H9 (cell line): ENCODE measurements around the gene SH2D3C. TPM values are rescaled to one million over a fixed set of nuclear protein-coding genes. Genes with fewer than 3 reads are reported as not detected.

ENCODE experiments used
- DNase-seq: peaks from one replicate; pipeline ENCODE4 v3.0.0-alpha.2; 2017
- H2AFZ ChIP-seq: one replicate; pipeline ENCODE4 v1.6.1; 2013; ENCODE audit warnings: mild to moderate bottlenecking, low read length, control low read depth, moderate library complexity
- H2AK5ac ChIP-seq: 2 replicates; pipeline ENCODE4 v1.6.1; 2013; ENCODE audit warnings: low read length, control low read depth, mixed read lengths; ENCODE audit not compliant: insufficient read length
- H2BK120ac ChIP-seq: one replicate; pipeline ENCODE4 v1.6.1; 2013; ENCODE audit warnings: low read depth, mild to moderate bottlenecking, low read length, control low read depth, inconsistent platforms; ENCODE audit not compliant: poor library complexity, severe bottlenecking
- H2BK12ac ChIP-seq: 2 replicates; pipeline ENCODE4 v1.6.1; 2013; ENCODE audit warnings: low read length, control low read depth, mixed read lengths, low read depth; ENCODE audit not compliant: insufficient read length
- H2BK15ac ChIP-seq: 2 replicates; pipeline ENCODE4 v1.6.1; 2013; ENCODE audit warnings: low read depth, low read length, control low read depth
- H2BK20ac ChIP-seq: one replicate; pipeline ENCODE4 v1.6.1; 2013; ENCODE audit warnings: low read depth, mild to moderate bottlenecking, low read length, control low read depth, inconsistent platforms; ENCODE audit not compliant: poor library complexity, severe bottlenecking
- H2BK5ac ChIP-seq: 2 replicates; pipeline ENCODE4 v1.6.1; 2013; ENCODE audit warnings: low read length, control low read depth, mixed read lengths; ENCODE audit not compliant: insufficient read length
- H3K14ac ChIP-seq: 2 replicates; pipeline ENCODE4 v1.6.1; 2013; ENCODE audit warnings: low read length, control low read depth; ENCODE audit not compliant: insufficient read depth
- H3K18ac ChIP-seq: 2 replicates; pipeline ENCODE4 v1.6.1; 2013; ENCODE audit warnings: low read depth, mild to moderate bottlenecking, mixed read lengths, low read length, control low read depth; ENCODE audit not compliant: insufficient read length
- H3K23ac ChIP-seq: 2 replicates; pipeline ENCODE4 v1.6.1; 2013; ENCODE audit warnings: low read length, control low read depth, mixed read lengths, low read depth; ENCODE audit not compliant: insufficient read length
- H3K23me2 ChIP-seq: 2 replicates; pipeline ENCODE4 v1.6.1; 2013; ENCODE audit warnings: low read depth, mild to moderate bottlenecking, mixed read lengths, low read length, control low read depth; ENCODE audit not compliant: insufficient read length, poor library complexity, severe bottlenecking
- H3K27ac ChIP-seq: 2 replicates; pipeline ENCODE4 v1.5.1; 2013; ENCODE audit warnings: low read length, control low read depth, mixed read lengths, low read depth; ENCODE audit not compliant: insufficient read length
- H3K27me3 ChIP-seq: 2 replicates; pipeline ENCODE4 v1.6.1; 2013; ENCODE audit warnings: low read length, control low read depth, inconsistent platforms; ENCODE audit not compliant: insufficient read depth
- H3K4ac ChIP-seq: 2 replicates; pipeline ENCODE4 v1.6.1; 2013; ENCODE audit warnings: low read depth, mild to moderate bottlenecking, control low read depth, inconsistent platforms, low read length, moderate library complexity
- H3K4me1 ChIP-seq: 2 replicates; pipeline ENCODE4 v1.6.1; 2013; ENCODE audit warnings: low read length, control low read depth, inconsistent platforms; ENCODE audit not compliant: insufficient read depth
- H3K4me2 ChIP-seq: 2 replicates; pipeline ENCODE4 v1.6.1; 2013; ENCODE audit warnings: low read length, control low read depth, mixed read lengths; ENCODE audit not compliant: insufficient read length, insufficient read depth
- H3K56ac ChIP-seq: 2 replicates; pipeline ENCODE4 v1.6.1; 2013; ENCODE audit warnings: low read depth, mild to moderate bottlenecking, mixed read lengths, low read length, control low read depth; ENCODE audit not compliant: insufficient read length
- H3K79me1 ChIP-seq: 2 replicates; pipeline ENCODE4 v1.6.1; 2013; ENCODE audit warnings: low read depth, mild to moderate bottlenecking, moderate library complexity, low read length, control low read depth, inconsistent platforms; ENCODE audit not compliant: insufficient read depth, poor library complexity, severe bottlenecking
- H3K79me2 ChIP-seq: 2 replicates; pipeline ENCODE4 v1.6.1; 2013; ENCODE audit warnings: low read length, control low read depth, inconsistent platforms; ENCODE audit not compliant: insufficient read depth
- H3K9ac ChIP-seq: 2 replicates; pipeline ENCODE4 v1.6.1; 2013; ENCODE audit warnings: low read length, control low read depth, mixed read lengths; ENCODE audit not compliant: insufficient read length; ENCODE audit errors: extremely low read depth
- H3K9me3 ChIP-seq: one replicate; pipeline ENCODE4 v1.6.1; 2013; ENCODE audit warnings: low read depth, low read length, inconsistent platforms; ENCODE audit not compliant: control insufficient read depth
- H3T11ph ChIP-seq: one replicate; pipeline ENCODE4 v1.6.1; 2013; ENCODE audit warnings: mild to moderate bottlenecking, low read length, control low read depth, inconsistent platforms
- H4K20me1 ChIP-seq: one replicate; pipeline ENCODE4 v1.6.1; 2013; ENCODE audit not compliant: control insufficient read depth, insufficient read length, insufficient read depth
- H4K5ac ChIP-seq: 2 replicates; pipeline ENCODE4 v1.6.1; 2013; ENCODE audit warnings: low read depth, mild to moderate bottlenecking, mixed read lengths, low read length, control low read depth; ENCODE audit not compliant: insufficient read length
- H4K8ac ChIP-seq: replicated peaks from 2 replicates; pipeline ENCODE4 v1.6.1; 2013; ENCODE audit warnings: low read length, control low read depth, mixed read lengths, low read depth; ENCODE audit not compliant: insufficient read length
- H4K91ac ChIP-seq: 2 replicates; pipeline ENCODE4 v1.6.1; 2013; ENCODE audit warnings: low read depth, mild to moderate bottlenecking, moderate library complexity, mixed read lengths, low read length, control low read depth; ENCODE audit not compliant: insufficient read length
- H3K27ac Mint-ChIP-seq, 3 experiments: 2 replicates in 2 of 3; 3 replicates in 1 of 3; pipeline ENCODE4 v1.8.0; 2020 to 2021; ENCODE audit warnings: mixed read lengths in 3 of 3, mild to moderate bottlenecking in 1 of 3, moderate library complexity in 1 of 3
- H3K27me3 Mint-ChIP-seq: 2 replicates; pipeline ENCODE4 v1.8.0; 2021; ENCODE audit warnings: low read depth, mild to moderate bottlenecking, moderate library complexity, mixed read lengths
- H3K36me3 Mint-ChIP-seq, 3 experiments: 2 replicates in 2 of 3; 3 replicates in 1 of 3; pipeline ENCODE4 v1.8.0; 2020 to 2021; ENCODE audit warnings: low read depth in 3 of 3, mixed read lengths in 3 of 3; ENCODE audit not compliant: insufficient read depth in 1 of 3
- H3K4me1 Mint-ChIP-seq, 2 experiments: 2 replicates each; pipeline ENCODE4 v1.8.0; 2020; ENCODE audit warnings: mixed read lengths in 2 of 2
- H3K4me3 Mint-ChIP-seq, 2 experiments: 2 replicates in 1 of 2; 3 replicates in 1 of 2; pipeline ENCODE4 v1.8.0; 2020 to 2021; ENCODE audit warnings: mild to moderate bottlenecking in 2 of 2, mixed read lengths in 2 of 2, moderate library complexity in 1 of 2
- H3K9me3 Mint-ChIP-seq, 2 experiments: 2 replicates in 1 of 2; 3 replicates in 1 of 2; pipeline ENCODE4 v1.8.0; 2020; ENCODE audit warnings: mild to moderate bottlenecking in 2 of 2, mixed read lengths in 2 of 2, moderate library complexity in 1 of 2
- WGBS: extraction: QIAGEN DNeasy Blood & Tissue Kit; methylation state at CpG from one replicate; pipeline ENCODE4 v1.1.7; 2013; ENCODE audit warnings: missing lambda C conversion rate, low lambda C conversion rate, mixed read lengths; ENCODE audit not compliant: insufficient read length; ENCODE audit errors: extremely low coverage; 5-methylcytosine and 5-hydroxymethylcytosine counted together
- total RNA-seq: library from RNA; stranded (reverse); gene quantifications from 2 replicates; pipeline ENCODE4 v1.2.1, GENCODE V29; 2021
- TF ChIP-seq, protein P1 (sequence below): fragments of 200-600 bp; sonication (generic); conservative IDR thresholded peaks from 3 replicates; pipeline ENCODE4 v1.8.0; 2021; ENCODE audit warnings: antibody characterized with exemption, mild to moderate bottlenecking

Gene SH2D3C
- total RNA-seq, 1 experiment from 2014 or later: 1.7 TPM

DNA sequence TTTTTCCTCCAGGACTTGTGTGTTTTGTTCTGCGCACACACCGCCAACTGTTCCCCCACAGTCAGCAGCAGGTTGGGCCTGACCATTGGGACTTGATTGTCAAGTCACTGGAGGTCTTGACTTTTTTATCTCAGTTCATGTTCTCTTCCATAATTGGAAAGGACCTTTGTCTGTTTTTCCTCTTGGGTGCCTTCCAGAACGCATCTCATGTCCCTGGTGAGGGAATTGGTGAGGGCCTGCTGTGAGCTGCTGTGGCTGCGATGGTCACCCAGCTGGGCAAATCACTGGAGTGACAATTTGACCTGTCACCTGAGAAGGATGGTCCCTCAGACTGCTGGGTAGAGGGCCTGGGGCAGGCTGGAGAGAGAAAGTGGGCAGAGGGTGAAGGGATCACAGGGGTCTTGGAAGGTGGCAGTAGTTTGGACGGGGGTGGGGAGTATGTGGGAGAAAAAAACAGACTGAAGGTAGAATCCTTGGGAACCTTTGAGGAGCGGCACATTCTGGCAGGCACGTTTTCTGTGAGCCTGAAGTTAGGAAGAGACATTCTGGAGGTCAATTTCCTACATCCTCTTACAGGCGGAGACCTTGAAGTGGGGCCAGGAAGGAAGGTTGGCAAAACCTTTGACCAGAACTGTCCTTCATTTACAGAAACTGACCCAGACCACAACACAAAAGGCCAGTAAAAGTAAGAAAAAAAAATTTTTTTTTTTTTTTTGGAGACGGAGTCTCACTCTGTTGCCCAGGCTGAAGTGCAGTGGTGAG, 11.8 kb upstream of the SH2D3C start:
- H4K5ac ChIP-seq: no peak overlapping the region
- H4K91ac ChIP-seq: no peak overlapping the region
- H3K23ac ChIP-seq: no peak overlapping the region
- H3K9me3 ChIP-seq: no peaks in the 10 kb centered on the region
- DNase-seq: no peak
- H4K8ac ChIP-seq: no peak overlapping the region
- H4K20me1 ChIP-seq: no peaks in the 10 kb centered on the region
- H3K4me3 Mint-ChIP-seq: no peak overlapping the region
- H3K27me3 ChIP-seq: no peaks in the 10 kb centered on the region
- no peaks in the 10 kb centered on the region for H3K4me1 ChIP-seq
- no peaks in the 10 kb centered on the region for H3K9me3 Mint-ChIP-seq
- H2BK5ac ChIP-seq: no peak overlapping the region
- H2BK20ac ChIP-seq: no peak overlapping the region
- peaks cover 11 to 20% of the 10 kb centered on the region in 2 experiments for H3K4me1 Mint-ChIP-seq
- TF ChIP-seq, protein P1, sequence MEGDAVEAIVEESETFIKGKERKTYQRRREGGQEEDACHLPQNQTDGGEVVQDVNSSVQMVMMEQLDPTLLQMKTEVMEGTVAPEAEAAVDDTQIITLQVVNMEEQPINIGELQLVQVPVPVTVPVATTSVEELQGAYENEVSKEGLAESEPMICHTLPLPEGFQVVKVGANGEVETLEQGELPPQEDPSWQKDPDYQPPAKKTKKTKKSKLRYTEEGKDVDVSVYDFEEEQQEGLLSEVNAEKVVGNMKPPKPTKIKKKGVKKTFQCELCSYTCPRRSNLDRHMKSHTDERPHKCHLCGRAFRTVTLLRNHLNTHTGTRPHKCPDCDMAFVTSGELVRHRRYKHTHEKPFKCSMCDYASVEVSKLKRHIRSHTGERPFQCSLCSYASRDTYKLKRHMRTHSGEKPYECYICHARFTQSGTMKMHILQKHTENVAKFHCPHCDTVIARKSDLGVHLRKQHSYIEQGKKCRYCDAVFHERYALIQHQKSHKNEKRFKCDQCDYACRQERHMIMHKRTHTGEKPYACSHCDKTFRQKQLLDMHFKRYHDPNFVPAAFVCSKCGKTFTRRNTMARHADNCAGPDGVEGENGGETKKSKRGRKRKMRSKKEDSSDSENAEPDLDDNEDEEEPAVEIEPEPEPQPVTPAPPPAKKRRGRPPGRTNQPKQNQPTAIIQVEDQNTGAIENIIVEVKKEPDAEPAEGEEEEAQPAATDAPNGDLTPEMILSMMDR: no peak
- H3K18ac ChIP-seq: no peak overlapping the region
- peak overlapping the region in 2 of 3 experiments; percentile 10 to 62; a peak in 2 of 7 replicates for H3K27ac Mint-ChIP-seq
- H3K9ac ChIP-seq: no peak overlapping the region
- no peak overlapping the region for H3K14ac ChIP-seq
- no peak overlapping the region for H3T11ph ChIP-seq
- no peak overlapping the region for H3K4me2 ChIP-seq
- H3K4ac ChIP-seq: no peak overlapping the region
- peaks cover 3% of the 10 kb centered on the region; the same call in 1 of the 2 replicates for H3K79me2 ChIP-seq
- no peak overlapping the region for H2AK5ac ChIP-seq
- peaks cover 41 to 61% (median 58%) of the 10 kb centered on the region in 3 experiments for H3K36me3 Mint-ChIP-seq
- no peak overlapping the region for H2BK12ac ChIP-seq
- no peaks in the 10 kb centered on the region for H3K27me3 Mint-ChIP-seq
- no CpG with 5 or more reads among the region's 9 CpGs for WGBS
- no peak overlapping the region for H2AFZ ChIP-seq
- peaks cover 2% of the 10 kb centered on the region for H3K23me2 ChIP-seq
- no peak overlapping the region for H3K56ac ChIP-seq
- peaks cover 16% of the 10 kb centered on the region for H3K79me1 ChIP-seq
- H2BK120ac ChIP-seq: no peak overlapping the region
- H2BK15ac ChIP-seq: no peak overlapping the region
- no peak overlapping the region for H3K27ac ChIP-seq
